ENCODE results near the gene TEKT5.
"Not testable (repeated sequence)": the region's sequence is repeated elsewhere in the genome, so short reads cannot be mapped to it uniquely, and the experiment has no call there.

The TEKT5 gene

GRCh38 chr16:10641555-10641952, 53.2 kb downstream of the TEKT5 start:
- H3K27ac ChIP-seq, result no peak overlapping the region
- no peak for TF ChIP-seq CTCF (conservative IDR thresholded peaks at IDR 0.05)

GRCh38 chr16:10640934-10641333, 53.8 kb downstream of the TEKT5 start:
- no peak for TF ChIP-seq CTCF (conservative IDR thresholded peaks at IDR 0.05)
- no peak overlapping the region for H3K27ac ChIP-seq

GRCh38 chr16:10638101-10638500, 56.6 kb downstream of the TEKT5 start:
- TF ChIP-seq CTCF (conservative IDR thresholded peaks at IDR 0.05), result no peak
- H3K27ac ChIP-seq, result no peak overlapping the region

- no peak overlapping the region for H3K27ac ChIP-seq
- no peak for TF ChIP-seq CTCF (conservative IDR thresholded peaks at IDR 0.05)
Observed at GRCh38 chr16:10637337-10638037, 57.2 kb downstream of the TEKT5 start.

- TF ChIP-seq CTCF (conservative IDR thresholded peaks at IDR 0.05), result no peak
- no peak overlapping the region for H3K27ac ChIP-seq
Observed at GRCh38 chr16:10635365-10636021, 59.2 kb downstream of the TEKT5 start.

- not testable (repeated sequence) for H3K27ac ChIP-seq
Observed at GRCh38 chr16:10633429-10633828, 61.3 kb downstream of the TEKT5 start.

- no peak for TF ChIP-seq CTCF (conservative IDR thresholded peaks at IDR 0.05)
- H3K27ac ChIP-seq, result no peak overlapping the region
Observed at GRCh38 chr16:10631886-10632285, 62.8 kb downstream of the TEKT5 start.

GRCh38 chr16:10629592-10629963, 65.2 kb downstream of the TEKT5 start:
- TF ChIP-seq CTCF (conservative IDR thresholded peaks at IDR 0.05), result no peak
- H3K27ac ChIP-seq, result no peak overlapping the region; the same call in 1 of the 2 replicates

All from VCaP (cell line).